Measurements from ENCODE around the gene TFEB.
A peak's percentile ranks its signal among the peaks of the same experiment; 100 is the strongest.

Gene TFEB

DNA sequence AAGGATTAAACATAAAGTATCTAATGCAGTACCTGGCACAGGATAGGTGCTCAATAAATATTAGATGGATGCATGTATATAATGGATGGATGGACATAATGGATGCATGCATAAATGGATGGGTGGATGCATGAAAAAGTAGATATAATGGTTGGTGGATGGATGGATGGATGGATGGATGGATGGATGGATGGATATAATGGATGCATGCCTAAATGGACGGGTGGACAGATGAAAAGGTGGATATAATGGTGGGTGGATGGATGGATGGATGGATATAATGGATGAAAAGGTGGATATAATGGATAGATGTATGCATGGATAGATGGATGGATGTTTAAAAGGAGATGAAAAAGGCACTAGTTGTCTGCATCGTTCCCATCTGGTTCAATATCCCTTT, 26.0 kb downstream of the TFEB start:
- Histone ChIP-seq H3K27me3 (ENCODE audit: insufficient read depth, low read depth, severe bottlenecking) (no peaks in the 10 kb centered on the region), H3K9me3 (ENCODE audit: severe bottlenecking) (no peaks in the 10 kb centered on the region), H3K27ac (no peak overlapping the region), H3K36me3 (no peaks in the 10 kb centered on the region), H3K4me3 (ENCODE audit: low read depth, low read length) (no peak overlapping the region)
- TF ChIP-seq CTCF (IDR thresholded peaks at IDR 0.05; ENCODE audit: low read depth, low read length) = no peak
- no peak for DNase-seq

GRCh38 chr6:41708856-41709255, 26.6 kb downstream of the TFEB start:
- no peak for TF ChIP-seq CTCF (IDR thresholded peaks at IDR 0.05; ENCODE audit: low read depth, low read length)
- DNase-seq = no peak
- Histone ChIP-seq H3K9me3 (ENCODE audit: severe bottlenecking) (no peaks in the 10 kb centered on the region), H3K27ac (no peak overlapping the region), H3K27me3 (ENCODE audit: insufficient read depth, low read depth, severe bottlenecking) (no peaks in the 10 kb centered on the region), H3K4me3 (ENCODE audit: low read depth, low read length) (no peak overlapping the region), H3K36me3 (no peaks in the 10 kb centered on the region)

- no peak overlapping the region for H3K27ac ChIP-seq
- no peak for DNase-seq
- H3K36me3 ChIP-seq = no peaks in the 10 kb centered on the region
- no peaks in the 10 kb centered on the region for H3K27me3 ChIP-seq (ENCODE audit: insufficient read depth, low read depth, severe bottlenecking)
- no peak overlapping the region for H3K4me3 ChIP-seq (ENCODE audit: low read depth, low read length)
- no peaks in the 10 kb centered on the region for H3K9me3 ChIP-seq (ENCODE audit: severe bottlenecking)
- TF ChIP-seq CTCF (IDR thresholded peaks at IDR 0.05; ENCODE audit: low read depth, low read length) = no peak
These were observed 27.7 kb downstream of the TFEB start for GRCh38 chr6:41707565-41708200.

- DNase-seq = no peak
- Histone ChIP-seq H3K4me3 (ENCODE audit: low read depth, low read length) (no peak overlapping the region), H3K27ac (no peak overlapping the region), H3K9me3 (ENCODE audit: severe bottlenecking) (no peaks in the 10 kb centered on the region), H3K27me3 (ENCODE audit: insufficient read depth, low read depth, severe bottlenecking) (no peaks in the 10 kb centered on the region), H3K36me3 (no peaks in the 10 kb centered on the region)
- TF ChIP-seq CTCF (IDR thresholded peaks at IDR 0.05; ENCODE audit: low read depth, low read length) = no peak
These were observed 28.4 kb downstream of the TFEB start for GRCh38 chr6:41706876-41707564.

- Histone ChIP-seq H3K9me3 (ENCODE audit: severe bottlenecking) (no peaks in the 10 kb centered on the region), H3K36me3 (no peaks in the 10 kb centered on the region), H3K27ac (no peak overlapping the region), H3K27me3 (ENCODE audit: insufficient read depth, low read depth, severe bottlenecking) (no peaks in the 10 kb centered on the region), H3K4me3 (ENCODE audit: low read depth, low read length) (no peak overlapping the region)
- DNase-seq = peak; percentile 92
- TF ChIP-seq CTCF (IDR thresholded peaks at IDR 0.05; ENCODE audit: low read depth, low read length) = peak; percentile 99
These were observed 29.2 kb downstream of the TFEB start for GRCh38 chr6:41705996-41706835.
